Measurements from ENCODE around the gene MYOZ1.
"Not testable (repeated sequence)": the region's sequence is repeated elsewhere in the genome, so short reads cannot be mapped to it uniquely, and the experiment has no call there.

MYOZ1 gene, protein sequence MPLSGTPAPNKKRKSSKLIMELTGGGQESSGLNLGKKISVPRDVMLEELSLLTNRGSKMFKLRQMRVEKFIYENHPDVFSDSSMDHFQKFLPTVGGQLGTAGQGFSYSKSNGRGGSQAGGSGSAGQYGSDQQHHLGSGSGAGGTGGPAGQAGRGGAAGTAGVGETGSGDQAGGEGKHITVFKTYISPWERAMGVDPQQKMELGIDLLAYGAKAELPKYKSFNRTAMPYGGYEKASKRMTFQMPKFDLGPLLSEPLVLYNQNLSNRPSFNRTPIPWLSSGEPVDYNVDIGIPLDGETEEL

DNA sequence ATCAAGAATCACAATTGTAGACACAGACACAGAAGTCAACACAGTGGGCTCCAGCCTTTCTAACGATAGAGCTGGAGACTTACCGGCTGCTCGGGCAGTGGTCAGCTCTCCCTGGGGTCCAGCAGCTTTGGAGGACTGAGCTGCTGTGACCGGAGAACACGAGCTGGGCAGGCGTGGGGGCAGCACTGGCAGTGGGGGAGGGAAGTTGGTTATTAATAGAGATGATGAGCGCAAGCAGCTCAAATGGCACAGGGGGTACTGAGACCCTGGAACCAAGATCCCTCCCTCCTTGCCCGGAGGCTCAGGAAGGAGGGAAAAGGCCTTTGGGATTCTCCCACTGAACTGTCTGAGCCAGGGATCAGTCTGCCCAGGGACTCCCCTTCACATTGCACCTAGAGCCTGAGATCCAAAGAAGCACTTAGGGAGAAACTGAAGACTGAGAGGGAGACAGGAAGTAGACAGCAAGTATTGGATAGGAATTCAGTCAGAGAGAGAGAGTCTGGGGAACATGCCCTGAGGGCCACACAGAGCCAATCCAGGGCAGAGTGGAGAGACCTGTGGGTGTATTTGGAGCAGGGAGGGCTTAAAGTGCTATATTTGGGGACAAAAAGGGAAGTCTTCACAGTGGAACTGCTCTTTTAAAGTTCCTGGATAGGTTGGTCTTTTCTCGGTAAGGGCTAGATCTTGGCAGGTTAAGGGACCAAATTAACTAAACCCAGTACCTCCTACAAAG, at the start of gene MYOZ1:
Gene MYOZ1 (minus strand): TSS at position 147 of the 733 bp plus-strand sequence. CDS start 1,457 bp downstream, outside the sequence.
- DNase-seq: no peak
- in situ Hi-C loops (cut with HindIII; ENCODE audit: low pct_ligation_motif_present, low pct_unique_long_range_greater_than_20kb, low sequenced_read_pairs): no loop called here

DNA sequence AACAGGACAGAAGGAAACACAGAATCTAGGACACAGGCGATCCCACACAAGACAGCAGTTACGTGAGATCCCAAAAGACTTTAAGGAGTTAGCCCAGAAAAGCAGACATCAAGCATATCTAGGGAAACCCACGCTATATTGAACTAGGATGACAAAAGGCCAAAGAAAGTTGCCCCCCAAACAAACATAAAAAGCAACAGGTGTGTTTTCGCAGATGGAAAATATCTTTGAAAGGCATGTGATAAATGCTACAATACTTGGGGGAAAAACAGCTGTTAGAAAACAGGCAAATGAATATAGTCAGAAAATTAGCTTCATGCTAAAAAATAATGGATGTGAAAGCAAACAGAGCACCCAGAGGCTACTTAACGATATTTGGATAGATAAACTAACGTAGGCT, 49.5 kb upstream of the MYOZ1 start:
- DNase-seq; in situ Hi-C loops (cut with HindIII; ENCODE audit: low pct_ligation_motif_present, low pct_unique_long_range_greater_than_20kb, low sequenced_read_pairs): not testable (repeated sequence)

DNA sequence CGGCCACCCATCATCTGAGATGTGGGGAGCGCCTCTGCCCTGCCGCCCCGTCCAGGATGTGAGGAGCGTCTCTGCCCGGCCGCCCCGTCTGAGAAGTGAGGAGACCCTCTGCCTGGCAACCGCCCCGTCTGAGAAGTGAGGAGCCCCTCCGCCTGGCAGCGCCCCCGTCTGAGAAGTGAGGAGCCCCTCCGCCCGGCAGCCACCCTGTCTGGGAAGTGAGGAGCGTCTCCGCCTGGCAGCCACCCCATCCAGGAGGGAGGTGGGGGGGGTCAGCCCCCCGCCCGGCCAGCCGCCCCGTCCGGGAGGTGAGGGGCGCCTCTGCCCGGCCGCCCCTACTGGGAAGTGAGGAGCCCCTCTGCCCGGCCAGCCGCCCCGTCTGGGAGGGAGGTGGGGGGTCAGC, 48.3 kb upstream of the MYOZ1 start:
- DNase-seq; in situ Hi-C loops (cut with HindIII; ENCODE audit: low pct_ligation_motif_present, low pct_unique_long_range_greater_than_20kb, low sequenced_read_pairs): not testable (repeated sequence)

DNA sequence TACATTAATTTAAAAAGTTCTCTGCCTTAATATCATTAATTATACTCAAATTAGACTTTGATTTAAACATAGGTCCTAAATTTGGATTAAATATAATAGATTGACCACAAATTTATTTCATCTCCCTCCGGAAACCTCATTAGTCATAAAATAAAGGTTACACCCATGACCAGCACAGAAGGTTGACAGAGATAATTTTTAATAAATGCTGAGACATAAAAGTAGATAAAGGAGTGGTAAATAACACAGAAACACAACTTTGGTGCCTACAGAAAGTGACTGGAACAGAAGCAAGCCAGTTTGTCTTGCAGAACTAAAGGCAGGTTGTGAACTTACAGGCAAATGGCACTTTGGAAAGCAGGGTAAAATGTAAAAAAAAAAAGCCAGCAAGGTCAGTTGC, 46.4 kb upstream of the MYOZ1 start:
- in situ Hi-C loops (cut with HindIII; ENCODE audit: low pct_ligation_motif_present, low pct_unique_long_range_greater_than_20kb, low sequenced_read_pairs); DNase-seq: not testable (repeated sequence)

DNA sequence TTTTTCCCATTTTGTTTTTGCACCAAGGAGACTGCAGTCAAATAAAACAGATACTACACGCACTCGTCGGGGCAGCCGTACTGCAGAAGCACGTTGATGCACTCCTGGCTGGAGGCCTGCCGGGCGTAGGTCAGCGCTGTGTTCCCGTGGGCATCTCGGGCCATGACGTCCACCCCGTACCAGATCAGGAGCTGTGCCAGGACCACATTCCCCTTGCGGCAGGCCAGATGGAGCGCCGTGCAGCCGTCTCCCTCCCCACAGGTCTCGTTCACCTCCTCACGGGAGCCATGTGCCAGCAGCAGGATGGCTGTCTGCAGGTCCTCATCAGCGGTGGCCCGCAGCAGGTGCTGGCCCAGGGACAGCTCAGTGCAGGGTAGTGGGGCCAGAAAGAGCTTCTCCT, 33.3 kb upstream of the MYOZ1 start:
- in situ Hi-C loops (cut with HindIII; ENCODE audit: low pct_ligation_motif_present, low pct_unique_long_range_greater_than_20kb, low sequenced_read_pairs); DNase-seq: not testable (repeated sequence)

DNA sequence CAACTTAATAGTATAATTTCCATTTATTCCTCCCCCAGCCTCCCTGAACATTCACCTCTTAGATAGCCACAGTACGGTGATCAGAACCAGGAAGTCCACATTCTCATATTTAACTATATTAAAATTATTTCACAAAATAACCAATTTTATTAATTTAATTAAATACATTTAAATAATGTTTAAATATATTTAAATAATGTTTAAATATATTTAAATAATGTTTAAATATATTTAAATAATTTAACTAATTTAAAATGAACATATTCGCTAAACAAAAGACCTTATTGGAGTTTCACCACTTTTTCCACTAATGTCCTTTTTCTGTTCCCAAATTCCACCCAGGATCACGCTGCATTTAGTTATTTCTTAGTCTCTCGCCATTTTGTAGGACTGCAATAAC, 27.1 kb upstream of the MYOZ1 start:
- DNase-seq; in situ Hi-C loops (cut with HindIII; ENCODE audit: low pct_ligation_motif_present, low pct_unique_long_range_greater_than_20kb, low sequenced_read_pairs): not testable (repeated sequence)

DNA sequence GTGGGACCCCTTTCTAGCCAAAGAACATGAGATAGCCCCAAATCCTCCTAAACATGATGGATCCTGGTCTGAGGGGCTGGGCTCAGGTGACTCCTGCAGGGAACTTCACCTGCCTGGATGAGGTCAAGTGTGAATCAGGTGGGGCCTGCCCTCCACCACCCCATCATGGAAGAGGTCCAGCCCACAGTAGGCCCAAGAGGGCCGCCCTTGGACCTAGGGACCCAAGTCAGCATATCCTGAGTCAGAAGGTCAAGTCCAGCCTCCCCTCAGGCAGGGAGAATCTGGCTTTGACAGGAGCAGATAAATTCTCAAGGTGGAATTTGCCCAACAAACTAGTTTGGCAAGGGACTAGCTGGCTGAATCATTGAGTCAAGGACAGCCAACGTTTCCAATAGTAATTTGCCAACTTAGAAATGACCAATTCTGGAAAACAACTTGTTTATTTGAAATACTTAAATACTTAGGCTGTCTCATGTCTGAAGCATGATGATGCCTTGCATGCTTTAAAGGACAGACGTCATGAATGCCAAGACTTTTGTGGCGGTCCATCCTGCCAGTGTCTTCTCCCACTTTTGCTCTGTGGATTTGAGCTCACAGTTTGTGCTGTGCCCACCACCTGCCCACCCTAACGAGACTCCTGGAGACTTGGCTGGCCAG, 25.0 kb upstream of the MYOZ1 start:
- in situ Hi-C loops (cut with HindIII; ENCODE audit: low pct_ligation_motif_present, low pct_unique_long_range_greater_than_20kb, low sequenced_read_pairs); DNase-seq: not testable (repeated sequence)

DNA sequence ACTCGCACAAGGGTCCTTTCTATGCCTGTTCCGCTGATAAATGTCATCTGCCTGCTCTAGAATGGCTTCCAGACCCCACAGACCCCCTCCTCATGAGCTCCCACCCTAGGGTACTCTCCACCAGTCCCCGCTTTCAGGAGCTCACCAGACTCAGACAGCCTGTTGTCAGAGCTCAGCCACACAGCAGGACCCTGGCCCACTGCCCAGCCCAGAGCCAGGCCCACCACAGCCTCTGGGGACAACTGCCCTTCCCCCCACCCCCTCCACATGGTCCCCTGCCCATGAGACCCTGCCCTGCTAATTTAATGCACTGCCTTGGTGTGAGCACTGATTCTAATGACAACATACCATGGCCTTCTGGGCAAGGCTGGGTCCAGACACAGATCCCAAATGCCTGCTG, 24.3 kb upstream of the MYOZ1 start:
- DNase-seq; in situ Hi-C loops (cut with HindIII; ENCODE audit: low pct_ligation_motif_present, low pct_unique_long_range_greater_than_20kb, low sequenced_read_pairs): not testable (repeated sequence)

DNA sequence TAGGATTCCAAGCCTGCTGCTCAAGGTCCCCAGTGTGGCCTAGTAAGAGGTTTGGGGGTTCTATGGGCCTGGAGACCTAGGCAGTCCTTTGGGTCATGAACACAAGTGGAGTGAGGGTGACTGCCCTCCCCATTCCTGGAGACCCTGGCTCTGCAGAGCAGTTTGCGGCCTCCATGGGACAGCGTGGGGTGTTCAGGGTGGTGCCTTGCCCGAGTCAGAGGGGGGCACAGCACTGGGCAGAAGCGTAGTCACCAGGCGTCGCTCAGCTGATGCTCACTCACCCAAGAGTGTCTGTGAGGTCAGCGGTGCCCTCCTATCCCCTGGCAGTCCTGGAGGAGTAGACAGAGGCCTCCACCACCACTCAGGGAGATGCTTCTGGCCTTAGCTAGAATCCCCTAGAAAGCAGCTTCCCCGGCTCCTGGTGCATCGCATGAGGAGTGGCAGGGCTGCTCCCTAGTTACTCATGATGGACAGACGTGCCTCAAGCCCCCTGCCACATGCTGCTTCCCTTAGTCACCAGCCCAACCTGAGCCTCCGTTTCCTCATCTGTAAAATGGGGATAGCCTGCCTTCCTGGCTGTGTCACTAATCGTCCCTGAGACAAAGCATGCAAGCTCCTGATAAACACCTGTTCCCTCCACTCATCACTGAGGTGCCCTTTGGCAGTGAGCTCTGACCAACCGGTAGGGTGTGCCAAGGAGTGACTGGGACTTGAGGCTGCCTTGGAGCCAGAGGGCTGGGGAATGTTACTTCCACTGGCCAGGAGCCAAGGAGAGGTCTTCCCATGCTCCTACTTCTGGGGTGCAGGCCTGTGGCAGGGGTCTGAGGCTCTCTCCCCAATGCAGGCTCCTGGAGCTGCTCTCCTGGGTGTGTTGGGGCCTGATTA, 23.1 kb upstream of the MYOZ1 start:
- DNase-seq; in situ Hi-C loops (cut with HindIII; ENCODE audit: low pct_ligation_motif_present, low pct_unique_long_range_greater_than_20kb, low sequenced_read_pairs): not testable (repeated sequence)

DNA sequence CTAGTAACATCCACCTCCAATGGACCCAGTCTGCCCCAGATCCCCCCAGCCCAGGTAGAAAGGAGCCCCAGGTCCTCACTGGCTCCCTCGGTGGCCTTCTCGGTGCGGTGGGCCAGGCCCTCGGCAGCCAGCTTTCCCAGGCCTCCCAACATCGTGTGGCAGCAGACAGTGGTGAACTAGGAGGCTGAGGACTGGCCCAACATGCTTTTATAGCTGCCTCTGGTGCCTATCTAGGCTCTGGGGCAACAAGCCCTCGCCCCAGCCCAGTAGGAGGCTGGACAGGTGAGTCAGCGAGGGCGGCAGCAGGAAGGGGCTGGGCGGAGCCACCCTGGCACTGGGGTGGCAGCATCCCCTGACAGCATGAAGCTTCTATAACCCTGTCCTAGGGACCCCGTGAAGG, 22.3 kb upstream of the MYOZ1 start:
- DNase-seq; in situ Hi-C loops (cut with HindIII; ENCODE audit: low pct_ligation_motif_present, low pct_unique_long_range_greater_than_20kb, low sequenced_read_pairs): not testable (repeated sequence)

DNA sequence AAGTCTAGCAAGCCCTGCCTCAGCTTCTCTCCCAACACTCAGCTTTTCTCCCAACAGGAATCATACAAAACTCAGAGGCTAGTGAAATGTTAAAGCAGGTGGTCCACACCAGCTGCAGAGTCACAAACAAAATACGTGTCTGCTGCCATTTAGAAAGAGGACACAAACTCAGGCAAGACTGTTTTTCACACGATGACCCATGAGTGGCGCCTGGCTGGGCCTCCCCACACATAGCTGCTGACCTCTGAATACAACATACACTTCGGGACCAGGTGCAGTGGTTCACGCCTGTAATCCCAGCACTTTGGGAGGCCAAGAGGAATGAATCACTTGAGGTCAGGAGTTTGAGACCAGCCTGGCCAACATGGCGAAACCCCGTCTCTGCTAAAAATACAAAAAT, 21.4 kb upstream of the MYOZ1 start:
- in situ Hi-C loops (cut with HindIII; ENCODE audit: low pct_ligation_motif_present, low pct_unique_long_range_greater_than_20kb, low sequenced_read_pairs); DNase-seq: not testable (repeated sequence)

DNA sequence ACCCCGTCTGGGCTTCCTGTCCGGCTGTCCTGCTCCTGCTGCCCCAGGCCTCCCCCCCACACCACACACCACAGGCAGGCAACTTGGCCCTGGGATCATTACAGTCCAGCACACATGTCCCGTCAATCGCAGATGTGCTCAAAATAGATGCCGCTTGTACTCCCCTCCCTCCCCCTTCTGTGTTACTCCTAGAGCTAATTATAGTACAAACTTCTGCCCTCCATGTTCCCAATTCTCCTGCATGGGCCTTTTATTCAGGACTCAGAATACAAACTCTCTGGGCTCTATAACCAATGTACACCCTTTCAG, 14.7 kb upstream of the MYOZ1 start, which contains the start of gene SYNPO2L:
Gene SYNPO2L (minus strand): TSS at position 40 of the 309 bp plus-strand sequence. CDS start 107 bp downstream, outside the sequence.
- in situ Hi-C loops (cut with HindIII; ENCODE audit: low pct_ligation_motif_present, low pct_unique_long_range_greater_than_20kb, low sequenced_read_pairs): no loop called here
- no peak for DNase-seq

DNA sequence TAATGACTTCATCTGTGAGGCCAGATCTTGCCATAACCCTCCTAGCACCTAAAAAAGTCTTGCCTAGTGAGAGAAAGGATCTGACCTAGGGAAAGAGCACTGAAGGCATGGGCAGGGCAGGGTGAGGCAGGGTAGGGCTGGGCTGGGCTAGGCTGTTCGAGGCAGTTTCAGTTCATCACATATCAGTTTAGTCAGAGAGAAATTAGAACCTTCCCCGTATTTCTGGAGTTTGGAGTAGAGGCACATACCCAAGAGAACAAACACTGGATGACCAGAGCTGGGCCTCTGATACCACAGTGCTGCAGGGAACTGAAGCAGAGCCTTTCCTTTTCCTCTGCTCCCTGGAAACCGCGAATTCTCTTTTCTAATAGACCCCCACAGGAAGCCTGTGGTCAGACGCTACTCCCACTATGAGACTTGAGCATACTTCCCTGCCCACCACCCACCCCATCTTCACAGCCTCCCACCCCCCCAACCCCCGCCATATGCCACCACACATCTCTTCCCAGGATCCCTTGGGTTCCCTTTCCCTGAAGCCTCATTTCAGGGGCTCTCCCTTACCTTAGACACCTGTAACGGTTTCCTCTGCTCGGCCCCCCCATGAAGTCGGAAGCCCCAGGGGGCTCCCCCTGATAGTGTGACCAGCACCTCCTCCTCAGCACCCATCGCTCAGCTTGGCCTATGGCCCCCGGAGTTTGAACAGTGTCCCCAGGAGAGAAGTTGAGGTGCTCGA, 14.1 kb upstream of the MYOZ1 start:
- DNase-seq: no peak
- in situ Hi-C loops (cut with HindIII; ENCODE audit: low pct_ligation_motif_present, low pct_unique_long_range_greater_than_20kb, low sequenced_read_pairs): no loop called here

DNA sequence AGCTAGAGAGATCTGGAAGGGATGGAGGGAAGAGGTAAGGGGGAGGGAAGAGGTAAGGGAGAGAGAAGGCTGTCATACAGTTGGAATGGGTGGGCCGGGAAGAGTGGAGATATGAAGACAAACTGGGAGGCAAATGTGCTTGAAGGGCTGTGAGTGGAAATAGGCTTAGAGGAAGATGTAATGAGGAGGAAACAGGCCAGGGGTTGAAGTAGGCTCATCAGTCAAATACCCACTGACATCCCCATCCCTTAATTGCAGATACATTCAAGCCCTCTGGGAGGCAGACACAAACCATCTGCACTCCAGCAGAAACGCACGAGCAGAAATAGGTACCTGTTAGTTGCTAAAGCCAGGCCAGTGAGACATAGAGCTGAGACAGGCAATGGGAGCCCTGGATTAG, 12.4 kb upstream of the MYOZ1 start:
- DNase-seq: peak; percentile 42
- in situ Hi-C loops (cut with HindIII; ENCODE audit: low pct_ligation_motif_present, low pct_unique_long_range_greater_than_20kb, low sequenced_read_pairs): no loop called here

DNA sequence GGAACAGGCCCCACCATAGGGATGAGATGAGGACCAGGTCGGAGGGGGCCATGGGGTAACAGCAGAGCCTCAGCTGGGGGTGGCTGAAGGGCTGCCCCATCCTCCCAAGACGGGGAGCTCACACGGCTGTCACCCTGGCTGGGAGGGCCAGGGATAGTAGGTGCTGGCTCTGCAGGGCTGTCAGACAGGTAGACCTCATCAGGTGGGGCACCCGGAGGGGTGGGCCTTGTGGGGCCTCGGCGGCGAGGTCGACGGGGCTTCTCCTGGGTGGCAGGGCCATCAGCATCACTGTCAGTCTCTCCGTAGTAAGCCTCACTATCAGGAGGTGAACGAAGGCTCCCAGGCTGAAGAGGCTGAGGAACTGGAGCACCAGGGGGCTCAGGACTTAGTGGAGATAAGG, 11.9 kb upstream of the MYOZ1 start:
- in situ Hi-C loops (cut with HindIII; ENCODE audit: low pct_ligation_motif_present, low pct_unique_long_range_greater_than_20kb, low sequenced_read_pairs): no loop called here
- no peak for DNase-seq

DNA sequence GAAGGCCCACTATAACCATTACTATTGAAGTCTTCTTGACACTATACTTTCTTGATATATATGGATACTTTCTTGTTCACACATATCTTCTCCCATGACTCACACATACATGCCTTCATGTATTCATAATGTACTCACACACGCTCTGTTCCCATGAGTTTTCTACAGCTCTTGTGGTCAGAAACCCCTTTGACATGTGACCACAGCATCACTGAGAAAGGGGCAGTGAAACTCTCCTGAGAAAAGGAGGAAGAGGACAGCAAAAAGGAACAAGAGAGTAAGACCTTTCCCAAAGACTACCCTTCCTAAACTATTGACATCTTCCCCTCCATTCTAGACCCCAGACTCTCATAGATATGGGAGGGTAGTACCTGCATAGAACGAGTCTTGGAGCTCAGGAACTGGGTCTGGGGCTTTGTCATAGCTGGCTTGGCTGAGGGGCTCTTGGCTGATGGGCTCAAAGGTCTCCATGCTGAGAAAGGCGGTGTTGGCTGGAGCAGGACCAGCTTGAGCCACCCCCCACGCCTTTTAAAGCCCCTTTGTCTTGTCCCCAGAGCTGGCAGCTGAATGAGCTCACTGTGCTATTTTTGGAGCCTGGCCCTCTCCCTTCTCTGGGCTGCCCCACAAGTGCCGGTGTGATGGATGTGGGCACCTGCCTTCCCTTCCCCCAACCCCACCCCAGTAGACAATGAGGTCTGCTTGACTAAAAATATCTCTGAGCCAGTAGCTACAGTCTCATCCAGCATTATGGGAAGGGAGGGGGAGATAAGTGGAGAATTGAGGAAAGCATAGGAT, 9.5 kb upstream of the MYOZ1 start:
- DNase-seq: no peak
- in situ Hi-C loops (cut with HindIII; ENCODE audit: low pct_ligation_motif_present, low pct_unique_long_range_greater_than_20kb, low sequenced_read_pairs): no loop called here

DNA sequence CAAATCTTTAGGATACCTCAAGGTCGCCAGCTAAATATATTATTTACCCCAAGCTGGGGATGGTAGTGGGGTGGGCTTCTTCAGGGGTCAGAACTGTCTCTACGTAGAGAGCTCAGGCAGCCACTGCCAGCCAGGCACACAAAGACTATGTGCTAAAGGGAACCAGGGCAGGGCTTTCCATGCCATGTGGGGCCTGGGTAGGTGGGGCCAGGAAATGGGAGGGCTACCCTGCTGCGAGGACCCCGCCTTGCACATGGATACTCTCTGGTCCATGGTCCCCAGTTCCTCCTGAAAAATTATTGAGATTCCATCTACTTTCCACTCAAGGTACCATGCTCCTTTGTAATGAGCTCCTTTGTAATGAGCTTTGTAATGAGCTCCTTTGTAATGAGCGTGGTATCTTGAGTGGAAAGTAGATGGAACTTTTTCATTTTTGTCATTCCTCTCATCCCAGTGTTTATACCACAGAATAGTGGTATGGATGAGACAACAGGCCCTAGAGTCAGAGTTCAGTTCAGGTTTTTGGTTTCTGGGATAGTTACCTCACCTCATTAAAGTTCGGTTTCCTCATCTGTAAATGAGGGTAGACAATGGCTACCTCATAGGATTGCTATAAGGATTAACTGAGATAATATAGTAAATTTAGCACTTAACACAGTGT, 8.7 kb upstream of the MYOZ1 start:
- in situ Hi-C loops (cut with HindIII; ENCODE audit: low pct_ligation_motif_present, low pct_unique_long_range_greater_than_20kb, low sequenced_read_pairs): no loop called here

More for the DNA sequence above, 8.7 kb upstream of the MYOZ1 start:
- no peak for DNase-seq

Data from ACHN (cell line).